Heart left ventricle (tissue), 13 donors: ENCODE results near the gene MAPK11.

Experiments used
- CTCF ChIP-seq, 12 donors: fragments of 200-600 bp; sonication (generic) in 4 of 12; IDR thresholded peaks; one replicate each; pipeline versions ENCODE4 v1.5.0 to v1.8.0; 2018 to 2022; ENCODE audit warnings: antibody characterized with exemption in 12 of 12, mild to moderate bottlenecking in 5 of 12
- POLR2A ChIP-seq, 2 donors: fragments of 450-650 bp; IDR thresholded peaks; one replicate each; pipeline ENCODE4 v1.6.1; 2017; ENCODE audit warnings: antibody characterized with exemption in 2 of 2, mild to moderate bottlenecking in 2 of 2, moderate library complexity in 2 of 2
- donor health status: ischemic (EF 13 %, LVEDD 7.1; RV severe dilation, severe dysfunction).
- donor health status: DM: no; HTN: yes; CAD: no.
- donor health status: DM: no; HTN: no; CAD: no.
- donor health status: ischemic (EF 25% LVEDD 6.9; RV normal size, moderate dysfunction).
- donor health status: ischemic (EF 25% LVEDD 5.7; RV mildly dilated, moderate dysfunction).
- donor health status: ischemic (EF 35%, LVEDD 5.7; RV mildly dilated, moderate dysfunction).
- donor health status: nonischemic (EF 11% LVEDD 7.7; RV severe dilation, severe dysfunction).
- donor health status: DM: yes; HTN: yes; CAD: no.
- donor health status: PGD.
- donor health status: ischemic (EF 29% LVEDD 5.4; RV normal size, mild dysfunction).
- donor health status: nonischemic (EF 23%, LVEDD 6.1; RV moderate dilation, normal function).

- TF ChIP-seq CTCF (IDR thresholded peaks at IDR 0.05) (no peak), POLR2A (IDR thresholded peaks at IDR 0.05) (no peak)
These were observed 46.2 kb upstream of the MAPK11 start for GRCh38 chr22:50316114-50317065.
